KMS-11 (cell line): ENCODE measurements around the gene KRTAP9-6.
"Not testable (repeated sequence)": the region's sequence is repeated elsewhere in the genome, so short reads cannot be mapped to it uniquely, and the experiment has no call there.

Experiments
- H2AFZ ChIP-seq: fragments of 200-600 bp; sonication (generic); 2 replicates; pipeline ENCODE4 v1.6.1; 2016; ENCODE audit warnings: antibody characterized with exemption, mixed run types, low read depth
- H3K27ac ChIP-seq: fragments of 200-600 bp; sonication (generic); 2 replicates; pipeline ENCODE4 v1.6.1; 2016; ENCODE audit warnings: mild to moderate bottlenecking, mixed run types
- H3K27me3 ChIP-seq: fragments of 200-600 bp; sonication (generic); 2 replicates; pipeline ENCODE4 v1.6.1; 2017; ENCODE audit warnings: mild to moderate bottlenecking, low read depth, mixed run types, moderate library complexity; ENCODE audit not compliant: insufficient read depth
- H3K36me3 ChIP-seq: fragments of 200-600 bp; sonication (generic); 2 replicates; pipeline ENCODE4 v1.6.1; 2017; ENCODE audit warnings: mild to moderate bottlenecking, mixed run types; ENCODE audit not compliant: insufficient read depth
- H3K4me1 ChIP-seq: fragments of 200-600 bp; sonication (generic); 2 replicates; pipeline ENCODE4 v1.6.1; 2016; ENCODE audit warnings: mild to moderate bottlenecking, low read depth, mixed run types; ENCODE audit not compliant: poor library complexity, severe bottlenecking
- H3K4me2 ChIP-seq: fragments of 200-600 bp; sonication (generic); 2 replicates; pipeline ENCODE4 v1.7.0; 2016; ENCODE audit warnings: mild to moderate bottlenecking, mixed run types
- H3K4me3 ChIP-seq: fragments of 200-600 bp; sonication (generic); IDR thresholded peaks from 2 replicates; pipeline ENCODE4 v1.6.1; 2017; ENCODE audit warnings: low read depth, low read length, mixed read lengths; ENCODE audit not compliant: insufficient read depth
- H3K79me2 ChIP-seq: fragments of 200-600 bp; sonication (generic); 2 replicates; pipeline ENCODE4 v1.6.1; 2016; ENCODE audit warnings: low read depth, mixed run types; ENCODE audit not compliant: insufficient read depth
- H3K9ac ChIP-seq: fragments of 200-600 bp; sonication (generic); 2 replicates; pipeline ENCODE4 v1.6.1; 2016; ENCODE audit warnings: mild to moderate bottlenecking, mixed run types
- H4K20me1 ChIP-seq: fragments of 200-600 bp; sonication (generic); 2 replicates; pipeline ENCODE4 v1.6.1; 2016; ENCODE audit warnings: mild to moderate bottlenecking, mixed run types; ENCODE audit not compliant: insufficient read depth
- TF ChIP-seq, protein P1 (sequence below): fragments of 200-600 bp; sonication (generic); conservative IDR thresholded peaks from 2 replicates; pipeline ENCODE4 v1.6.1; 2017; ENCODE audit warnings: low read depth, mild to moderate bottlenecking, antibody characterized with exemption, low read length, moderate library complexity, mixed read lengths

KRTAP9-6 gene

DNA sequence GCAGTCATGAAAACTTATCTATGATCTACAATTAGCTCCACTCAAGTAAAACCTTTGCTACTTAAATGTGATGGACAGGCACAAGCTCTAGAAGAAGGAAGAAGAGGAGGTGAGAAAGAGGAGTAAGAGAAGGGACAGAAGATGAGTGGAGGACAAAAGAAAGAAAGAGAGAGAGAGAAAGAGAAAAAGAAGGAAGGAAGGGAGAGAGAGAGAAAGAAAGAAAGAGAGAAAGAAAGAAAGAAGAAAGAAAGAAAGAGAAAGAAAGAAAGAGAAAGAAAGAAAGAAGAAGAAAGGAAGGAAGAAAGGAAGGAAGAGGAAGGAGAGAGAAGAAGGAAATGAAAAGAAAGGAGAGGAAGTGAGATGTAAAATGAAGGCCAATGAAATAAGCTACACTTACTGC, 35.1 kb upstream of the KRTAP9-6 start:
- Histone ChIP-seq H3K36me3 (no peaks in the 10 kb centered on the region), H3K4me3 (no peak overlapping the region), H4K20me1 (no peaks in the 10 kb centered on the region), H3K79me2 (no peaks in the 10 kb centered on the region), H3K4me2 (no peak overlapping the region), H3K4me1 (no peaks in the 10 kb centered on the region), H3K9ac (no peak overlapping the region), H2AFZ (no peak overlapping the region), H3K27ac (no peak overlapping the region), H3K27me3 (no peaks in the 10 kb centered on the region)
- TF ChIP-seq, protein P1, sequence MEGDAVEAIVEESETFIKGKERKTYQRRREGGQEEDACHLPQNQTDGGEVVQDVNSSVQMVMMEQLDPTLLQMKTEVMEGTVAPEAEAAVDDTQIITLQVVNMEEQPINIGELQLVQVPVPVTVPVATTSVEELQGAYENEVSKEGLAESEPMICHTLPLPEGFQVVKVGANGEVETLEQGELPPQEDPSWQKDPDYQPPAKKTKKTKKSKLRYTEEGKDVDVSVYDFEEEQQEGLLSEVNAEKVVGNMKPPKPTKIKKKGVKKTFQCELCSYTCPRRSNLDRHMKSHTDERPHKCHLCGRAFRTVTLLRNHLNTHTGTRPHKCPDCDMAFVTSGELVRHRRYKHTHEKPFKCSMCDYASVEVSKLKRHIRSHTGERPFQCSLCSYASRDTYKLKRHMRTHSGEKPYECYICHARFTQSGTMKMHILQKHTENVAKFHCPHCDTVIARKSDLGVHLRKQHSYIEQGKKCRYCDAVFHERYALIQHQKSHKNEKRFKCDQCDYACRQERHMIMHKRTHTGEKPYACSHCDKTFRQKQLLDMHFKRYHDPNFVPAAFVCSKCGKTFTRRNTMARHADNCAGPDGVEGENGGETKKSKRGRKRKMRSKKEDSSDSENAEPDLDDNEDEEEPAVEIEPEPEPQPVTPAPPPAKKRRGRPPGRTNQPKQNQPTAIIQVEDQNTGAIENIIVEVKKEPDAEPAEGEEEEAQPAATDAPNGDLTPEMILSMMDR = no peak

DNA sequence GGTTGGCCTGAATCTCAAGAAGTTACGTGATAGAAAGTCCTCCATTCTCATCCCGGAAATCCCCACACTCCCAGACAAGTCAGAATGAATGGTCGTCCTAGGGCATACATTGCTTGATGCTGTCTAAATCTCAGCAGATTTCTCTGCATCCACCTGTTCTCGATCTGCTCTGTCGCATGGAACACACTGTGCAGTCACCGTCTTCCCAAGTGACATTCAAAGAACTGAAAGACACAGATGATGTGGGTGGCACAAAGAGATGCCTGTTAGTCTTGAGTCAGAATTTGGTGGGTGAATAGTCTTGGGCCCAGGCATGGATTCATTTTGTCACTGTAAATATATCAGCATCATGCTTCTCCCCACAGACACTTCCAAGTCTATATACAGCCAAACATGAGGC, 33.4 kb upstream of the KRTAP9-6 start:
- Histone ChIP-seq H2AFZ (no peak overlapping the region), H3K27ac (no peak overlapping the region), H3K27me3 (no peaks in the 10 kb centered on the region), H3K4me2 (no peak overlapping the region), H3K36me3 (no peaks in the 10 kb centered on the region), H3K4me3 (no peak overlapping the region), H3K4me1 (no peaks in the 10 kb centered on the region), H3K79me2 (no peaks in the 10 kb centered on the region), H4K20me1 (no peaks in the 10 kb centered on the region), H3K9ac (no peak overlapping the region)
- TF ChIP-seq, protein P1 = no peak

DNA sequence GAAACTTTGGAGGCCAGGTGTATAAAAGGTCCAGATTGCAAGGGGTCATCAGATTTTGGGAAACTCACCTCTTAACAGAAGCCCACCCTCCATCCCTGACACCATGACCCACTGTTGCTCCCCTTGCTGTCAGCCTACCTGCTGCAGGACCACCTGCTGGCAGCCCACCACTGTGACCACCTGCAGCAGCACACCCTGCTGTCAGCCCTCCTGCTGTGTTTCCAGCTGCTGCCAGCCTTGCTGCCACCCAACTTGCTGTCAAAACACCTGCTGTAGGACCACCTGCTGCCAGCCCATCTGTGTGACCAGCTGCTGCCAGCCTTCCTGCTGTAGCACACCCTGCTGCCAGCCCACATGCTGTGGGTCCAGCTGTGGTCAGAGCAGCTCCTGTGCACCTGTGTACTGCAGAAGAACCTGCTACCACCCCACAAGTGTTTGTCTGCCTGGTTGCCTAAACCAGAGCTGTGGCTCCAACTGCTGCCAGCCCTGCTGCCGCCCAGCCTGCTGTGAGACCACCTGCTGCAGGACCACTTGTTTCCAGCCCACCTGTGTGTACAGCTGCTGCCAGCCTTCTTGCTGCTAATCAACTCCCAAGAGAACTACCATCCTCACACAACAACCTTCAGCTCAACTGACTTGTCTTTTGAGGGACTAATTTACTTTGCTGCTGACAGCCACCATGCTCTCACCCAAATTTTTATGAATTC, 32.6 kb upstream of the KRTAP9-6 start, which contains the start of gene KRTAP9-3:
KRTAP9-3 (plus strand) TSS at position 51 of the 707 bp plus-strand sequence; CDS start at position 104, 53 bp downstream.
- H4K20me1 ChIP-seq, H3K79me2 ChIP-seq, H3K4me2 ChIP-seq, H3K27ac ChIP-seq, H3K27me3 ChIP-seq, H3K9ac ChIP-seq, H3K4me3 ChIP-seq, H3K36me3 ChIP-seq, H2AFZ ChIP-seq, H3K4me1 ChIP-seq: not testable (repeated sequence)

DNA sequence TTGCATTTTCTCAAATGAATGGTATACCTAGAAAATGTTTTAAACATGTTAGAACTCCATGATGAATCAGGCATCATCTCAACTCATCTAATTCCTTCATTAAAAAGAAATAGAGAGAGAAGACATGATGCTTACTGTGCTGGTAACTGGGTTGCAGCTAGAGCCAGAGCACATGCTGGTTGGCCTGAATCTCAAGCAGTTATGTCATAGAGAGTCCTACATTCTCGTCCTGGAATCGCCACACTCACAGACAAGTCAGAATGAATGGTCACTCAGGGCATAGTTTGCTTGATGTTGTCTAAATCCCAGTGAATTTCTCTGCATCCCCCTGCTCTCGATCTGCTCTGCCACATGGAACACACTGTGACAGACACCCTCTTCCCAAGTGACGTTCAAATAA, 28.1 kb upstream of the KRTAP9-6 start:
- not testable (repeated sequence) for H3K27ac ChIP-seq, H3K27me3 ChIP-seq, H4K20me1 ChIP-seq, H3K79me2 ChIP-seq, H2AFZ ChIP-seq, H3K4me2 ChIP-seq, H3K9ac ChIP-seq, H3K4me1 ChIP-seq, H3K4me3 ChIP-seq, H3K36me3 ChIP-seq

DNA sequence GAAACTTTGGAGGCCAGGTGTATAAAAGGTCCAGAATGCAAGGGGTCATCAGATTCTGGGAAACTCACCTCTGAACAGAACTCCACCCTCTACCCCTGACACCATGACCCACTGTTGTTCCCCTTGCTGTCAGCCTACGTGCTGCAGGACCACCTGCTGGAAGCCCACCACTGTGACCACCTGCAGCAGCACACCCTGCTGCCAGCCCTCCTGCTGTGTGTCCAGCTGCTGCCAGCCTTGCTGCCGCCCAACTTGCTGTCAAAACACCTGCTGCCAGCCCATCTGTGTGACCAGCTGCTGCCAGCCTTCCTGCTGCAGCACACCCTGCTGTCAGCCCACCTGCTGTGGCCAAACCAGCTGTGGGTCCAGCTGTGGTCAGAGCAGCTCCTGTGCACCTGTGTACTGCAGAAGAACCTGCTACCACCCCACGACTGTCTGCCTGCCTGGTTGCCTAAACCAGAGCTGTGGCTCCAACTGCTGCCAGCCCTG, 27.2 kb upstream of the KRTAP9-6 start, which contains the start of gene KRTAP9-8:
KRTAP9-8 (plus strand) TSS at position 51 of the 489 bp plus-strand sequence; CDS start at position 104, 53 bp downstream.
- not testable (repeated sequence) for H3K4me2 ChIP-seq, H3K4me1 ChIP-seq, H4K20me1 ChIP-seq, H3K27ac ChIP-seq, H3K4me3 ChIP-seq, H2AFZ ChIP-seq, H3K79me2 ChIP-seq, H3K27me3 ChIP-seq, H3K36me3 ChIP-seq, H3K9ac ChIP-seq

DNA sequence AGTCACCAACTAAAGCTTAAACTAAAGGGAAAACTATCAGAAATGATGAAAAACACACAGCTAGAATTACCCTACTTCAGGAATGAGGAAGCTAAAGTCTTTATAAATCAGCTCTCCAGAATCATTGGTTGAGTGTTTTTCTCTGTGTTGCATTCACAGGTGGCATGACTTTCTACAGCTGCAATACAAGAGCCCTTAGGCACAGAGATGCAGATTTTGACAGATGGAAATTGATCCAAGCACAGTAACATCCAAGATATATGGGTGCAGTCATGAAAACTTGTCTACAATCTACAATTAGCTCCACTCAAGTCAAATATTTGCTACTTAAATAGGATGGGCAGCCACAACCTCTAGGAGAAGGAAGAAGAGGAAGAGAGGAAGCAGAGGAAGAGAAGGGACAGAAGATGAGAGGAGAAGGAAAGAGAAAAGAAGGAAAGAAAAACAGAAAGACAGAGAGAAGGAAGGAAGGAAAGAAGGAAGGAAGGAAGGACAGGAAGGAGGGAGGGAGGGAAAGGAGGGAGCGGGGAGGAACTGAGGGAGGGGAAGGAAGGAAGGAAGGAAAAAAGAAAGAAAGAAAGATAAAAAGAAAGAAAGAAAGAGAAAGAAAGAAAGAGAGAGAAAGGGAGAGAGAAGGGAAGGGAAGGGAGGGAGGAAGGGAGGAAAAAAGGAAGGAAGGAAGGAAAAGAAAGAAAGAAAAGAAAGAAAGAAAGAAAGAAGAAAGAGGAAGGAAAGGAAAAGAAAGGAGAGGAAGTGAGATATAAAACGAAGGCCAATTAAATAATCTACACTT, 18.0 kb upstream of the KRTAP9-6 start:
- not testable (repeated sequence) for H3K79me2 ChIP-seq, H3K36me3 ChIP-seq, H2AFZ ChIP-seq, H3K4me3 ChIP-seq, H4K20me1 ChIP-seq, H3K27ac ChIP-seq, H3K4me1 ChIP-seq, H3K9ac ChIP-seq, H3K4me2 ChIP-seq, H3K27me3 ChIP-seq

DNA sequence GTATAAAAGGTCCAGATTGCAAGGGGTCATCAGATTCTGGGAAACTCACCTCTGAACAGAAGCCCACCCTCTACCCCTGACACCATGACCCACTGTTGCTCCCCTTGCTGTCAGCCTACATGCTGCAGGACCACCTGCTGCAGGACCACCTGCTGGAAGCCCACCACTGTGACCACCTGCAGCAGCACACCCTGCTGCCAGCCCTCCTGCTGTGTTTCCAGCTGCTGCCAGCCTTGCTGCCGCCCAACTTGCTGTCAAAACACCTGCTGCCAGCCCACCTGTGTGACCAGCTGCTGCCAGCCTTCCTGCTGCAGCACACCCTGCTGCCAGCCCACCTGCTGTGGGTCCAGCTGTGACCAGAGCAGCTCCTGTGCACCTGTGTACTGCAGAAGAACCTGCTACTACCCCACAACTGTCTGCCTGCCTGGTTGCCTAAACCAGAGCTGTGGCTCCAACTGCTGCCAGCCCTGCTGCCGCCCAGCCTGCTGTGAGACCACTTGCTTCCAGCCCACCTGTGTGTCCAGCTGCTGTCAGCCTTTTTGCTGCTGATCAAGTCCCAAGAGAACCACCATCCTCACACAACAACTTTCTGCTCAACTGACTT, 15.4 kb upstream of the KRTAP9-6 start, which contains the start of gene KRTAP9-4:
KRTAP9-4 (plus strand) TSS at position 51 of the 604 bp plus-strand sequence; CDS start at position 85, 34 bp downstream.
- not testable (repeated sequence) for H3K79me2 ChIP-seq, H2AFZ ChIP-seq, H3K36me3 ChIP-seq, H3K27ac ChIP-seq, H3K4me1 ChIP-seq, H3K27me3 ChIP-seq, H3K4me3 ChIP-seq, H3K4me2 ChIP-seq, H4K20me1 ChIP-seq, H3K9ac ChIP-seq
